Brain microvascular endothelial cell (primary cell): ENCODE measurements around the gene ZCCHC2.

Source experiments
- DNase-seq: peaks from one replicate; pipeline ENCODE4 v3.0.0-alpha.2; 2020
- H3K27ac ChIP-seq: fragments of 250-450 bp; sonication (Bioruptor Pico); 2 replicates; pipeline ENCODE4 v1.5.1; 2020; ENCODE audit warnings: mild to moderate bottlenecking, moderate library complexity
- H3K27me3 ChIP-seq: fragments of 250-450 bp; sonication (Bioruptor Pico); replicated peaks from 2 replicates; pipeline ENCODE4 v1.5.1; 2020; ENCODE audit warnings: mild to moderate bottlenecking
- H3K36me3 ChIP-seq: fragments of 250-450 bp; sonication (Bioruptor Pico); replicated peaks from 2 replicates; pipeline ENCODE4 v1.5.1; 2020; ENCODE audit warnings: mild to moderate bottlenecking
- H3K4me3 ChIP-seq: 2 replicates; pipeline ENCODE4 v1.5.1; 2011; ENCODE audit warnings: low read depth, mild to moderate bottlenecking, control low read depth, low read length, moderate library complexity
- CTCF ChIP-seq: IDR thresholded peaks from 2 replicates; pipeline ENCODE4 v1.5.1; 2011; ENCODE audit warnings: low read depth, mild to moderate bottlenecking, moderate library complexity, low read length, control low read depth, inconsistent platforms; ENCODE audit errors: missing control alignments
- in situ Hi-C: cut with HindIII; loops from 2 replicates; pipeline ENCODE4 v1.10.0; 2017; ENCODE audit warnings: low sequenced_read_pairs, low pct_ligation_motif_present

Gene ZCCHC2

GRCh38 chr18:62564044-62564443 is 41.2 kb downstream of the ZCCHC2 start:
- no peak for DNase-seq
- Histone ChIP-seq H3K4me3 (no peak overlapping the region), H3K27me3 (no peaks in the 10 kb centered on the region), H3K27ac (no peak overlapping the region), H3K36me3 (no peaks in the 10 kb centered on the region)
- in situ Hi-C loops: no loop called here
- TF ChIP-seq CTCF: no peak

DNA sequence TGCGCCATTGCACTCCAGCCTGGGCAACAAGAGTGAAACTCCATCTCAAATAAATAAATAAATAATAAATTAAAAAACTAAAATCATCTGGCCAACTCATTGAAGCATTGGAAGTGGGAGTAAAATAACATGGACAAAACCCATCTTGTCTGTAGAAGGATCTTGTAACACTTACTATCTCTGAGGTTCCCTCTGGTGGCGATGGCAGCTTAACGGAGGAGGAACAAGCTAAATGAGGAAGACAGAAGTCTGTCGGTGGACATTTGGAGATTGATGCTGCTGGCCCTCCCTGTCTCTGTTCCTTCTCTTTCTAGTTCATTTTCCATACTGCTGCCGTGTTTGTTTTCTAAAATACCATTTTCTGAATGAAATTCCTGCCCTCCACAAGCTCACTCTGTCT is 43.4 kb downstream of the ZCCHC2 start:
- DNase-seq: no peak
- no peaks in the 10 kb centered on the region for H3K36me3 ChIP-seq
- peak; percentile 49 for TF ChIP-seq CTCF
- no peaks in the 10 kb centered on the region for H3K27me3 ChIP-seq
- no peak overlapping the region for H3K4me3 ChIP-seq
- no peak overlapping the region for H3K27ac ChIP-seq
- in situ Hi-C loops: no loop called here

- no peak for DNase-seq
- Histone ChIP-seq H3K4me3 (no peak overlapping the region), H3K27me3 (no peaks in the 10 kb centered on the region), H3K27ac (no peak overlapping the region), H3K36me3 (no peaks in the 10 kb centered on the region)
- TF ChIP-seq CTCF: no peak
- in situ Hi-C loops: no loop called here
Measured at GRCh38 chr18:62566818-62567217, 44.0 kb downstream of the ZCCHC2 start.

DNA sequence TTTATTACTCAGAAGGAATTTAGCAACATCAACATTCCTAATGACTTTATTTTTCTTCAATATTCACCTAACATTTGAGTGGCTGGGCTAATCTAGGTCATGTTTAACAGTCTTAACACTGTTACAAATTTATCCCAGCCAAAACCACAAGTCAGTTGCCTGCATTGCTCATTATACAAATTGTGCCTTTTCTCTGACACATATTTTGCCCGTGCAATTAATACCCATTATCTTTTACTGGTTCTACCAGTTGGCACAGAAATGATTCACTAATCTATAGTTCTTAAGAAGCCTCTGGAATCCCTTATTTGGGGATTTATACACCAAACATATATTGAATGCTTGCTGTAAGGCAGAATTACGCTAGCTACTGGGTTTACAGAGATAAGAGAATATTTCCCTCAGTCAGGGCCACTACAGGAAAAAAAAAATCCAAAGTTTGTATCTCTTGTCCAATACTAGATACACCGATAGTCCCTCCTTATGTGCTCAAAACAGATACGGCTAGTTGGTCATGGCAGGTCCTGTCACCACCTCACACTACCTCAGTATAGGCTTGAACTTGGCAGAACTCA is 46.3 kb downstream of the ZCCHC2 start:
- Histone ChIP-seq H3K36me3 (no peaks in the 10 kb centered on the region), H3K4me3 (no peak overlapping the region), H3K27ac (no peak overlapping the region), H3K27me3 (no peaks in the 10 kb centered on the region)
- in situ Hi-C loops: no loop called here
- no peak for DNase-seq
- no peak for TF ChIP-seq CTCF

- no peak overlapping the region for H3K4me3 ChIP-seq
- no peak overlapping the region for H3K27ac ChIP-seq
- in situ Hi-C loops: no loop called here
- DNase-seq: no peak
- no peaks in the 10 kb centered on the region for H3K27me3 ChIP-seq
- H3K36me3 ChIP-seq: peaks cover 6% of the 10 kb centered on the region
- no peak for TF ChIP-seq CTCF
Measured at GRCh38 chr18:62571037-62571436, 48.2 kb downstream of the ZCCHC2 start.

GRCh38 chr18:62571648-62572047 is 48.8 kb downstream of the ZCCHC2 start:
- DNase-seq: no peak
- Histone ChIP-seq H3K27me3 (no peaks in the 10 kb centered on the region), H3K27ac (no peak overlapping the region), H3K4me3 (no peak overlapping the region), H3K36me3 (peaks cover 6% of the 10 kb centered on the region)
- in situ Hi-C loops: no loop called here
- TF ChIP-seq CTCF: no peak
